ENCODE data around the gene KAZN.

GRCh38 chr1:15070145-15070748 is 471.8 kb downstream of the KAZN start:
- TF ChIP-seq MAX (IDR thresholded peaks at IDR 0.05) (no peak), REST (IDR thresholded peaks at IDR 0.05; ENCODE audit: low read depth) (peak; percentile 59; the same call in 1 of the 2 replicates), RAD21 (IDR thresholded peaks at IDR 0.05; ENCODE audit: low read depth) (no peak), EP300 (IDR thresholded peaks at IDR 0.05; ENCODE audit: borderline replicate concordance) (no peak), CREB1 (IDR thresholded peaks at IDR 0.05; ENCODE audit: low read depth) (no peak), CEBPB (IDR thresholded peaks at IDR 0.05) (no peak), TCF12 (IDR thresholded peaks at IDR 0.05; ENCODE audit: low read depth) (no peak)
